Stimulated activated memory B cell treated with anti-CD40 and anti-IgM and Interleukin-4, amounts not matched to agents 10 μg/mL and 1 μg/mL and 100 μg/mL, for 72 hours (primary cell): ENCODE data around the gene ZBTB8A.
"Not testable (repeated sequence)": the region's sequence is repeated elsewhere in the genome, so short reads cannot be mapped to it uniquely, and the experiment has no call there.

ENCODE experiments used
- ATAC-seq: fragments of 150-1000 bp; cut with Tn5 transposase; 2 replicates; pipeline ENCODE4 v1.10.0; 2021
- H3K27ac Mint-ChIP-seq: one replicate; pipeline ENCODE4 v1.8.0; 2022; ENCODE audit warnings: mild to moderate bottlenecking, mixed read lengths
- H3K27me3 Mint-ChIP-seq: one replicate; pipeline ENCODE4 v1.8.0; 2022; ENCODE audit warnings: mixed read lengths
- H3K36me3 Mint-ChIP-seq: one replicate; pipeline ENCODE4 v1.8.0; 2022; ENCODE audit warnings: mixed read lengths
- H3K4me1 Mint-ChIP-seq: one replicate; pipeline ENCODE4 v1.8.0; 2022; ENCODE audit warnings: mixed read lengths
- H3K4me3 Mint-ChIP-seq: one replicate; pipeline ENCODE4 v1.8.0; 2022; ENCODE audit warnings: mild to moderate bottlenecking, moderate library complexity, mixed read lengths
- H3K9me3 Mint-ChIP-seq: one replicate; pipeline ENCODE4 v1.8.0; 2022; ENCODE audit warnings: mixed read lengths

The ZBTB8A gene

DNA sequence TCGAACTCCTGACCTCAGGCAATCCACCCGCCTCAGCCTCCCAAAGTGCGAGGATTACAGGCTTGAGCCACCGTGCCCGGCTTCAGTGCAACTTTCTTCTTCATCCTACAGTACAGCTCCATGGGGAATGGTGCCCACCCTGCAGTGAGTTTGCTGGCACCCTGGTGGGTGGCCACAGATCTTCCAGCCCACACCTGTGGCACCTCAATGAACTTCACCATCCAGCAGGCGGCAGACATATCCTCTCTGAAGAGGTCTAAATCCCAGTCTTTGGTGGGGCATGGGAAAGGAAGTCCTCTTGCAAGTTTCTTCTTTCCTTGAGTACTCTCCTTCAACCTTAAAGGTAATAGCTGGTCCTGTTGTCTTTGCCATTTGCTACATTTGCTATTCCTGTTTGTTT is 18.1 kb upstream of the ZBTB8A start:
- H3K36me3 Mint-ChIP-seq: no peaks in the 10 kb centered on the region
- ATAC-seq: peak; percentile 31

DNA sequence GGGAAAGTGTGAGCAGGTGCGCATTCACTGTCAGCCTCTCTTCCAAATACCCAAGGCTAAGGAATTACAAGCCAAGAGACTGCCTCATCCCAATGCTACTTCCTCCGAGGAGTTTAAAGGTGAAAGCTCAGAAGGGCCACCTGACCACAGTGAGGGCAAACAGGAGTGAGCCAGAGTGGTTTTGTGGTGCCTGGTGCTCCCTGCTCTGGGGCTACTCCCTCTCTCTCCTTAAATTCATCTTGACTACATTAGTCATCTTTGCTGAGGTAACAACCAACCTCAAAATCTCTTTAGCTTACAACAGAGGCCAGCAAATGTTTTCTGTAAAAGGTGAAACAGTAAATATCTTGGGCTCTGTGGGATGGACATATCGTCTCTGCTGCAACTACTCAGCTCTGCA is 14.2 kb upstream of the ZBTB8A start:
- H3K4me1 Mint-ChIP-seq: peaks cover 15% of the 10 kb centered on the region
- no peak overlapping the region for H3K4me3 Mint-ChIP-seq
- no peaks in the 10 kb centered on the region for H3K9me3 Mint-ChIP-seq
- ATAC-seq: no peak
- H3K36me3 Mint-ChIP-seq: no peaks in the 10 kb centered on the region
- H3K27me3 Mint-ChIP-seq: peaks cover 7% of the 10 kb centered on the region
- no peak overlapping the region for H3K27ac Mint-ChIP-seq

More for the DNA sequence above, 18.1 kb upstream of the ZBTB8A start:
- Mint-ChIP-seq H3K4me3 (peak overlapping the region; percentile 74), H3K27me3 (peaks cover 7% of the 10 kb centered on the region), H3K4me1 (peaks cover 18% of the 10 kb centered on the region), H3K27ac (peak overlapping the region; percentile 68), H3K9me3 (no peaks in the 10 kb centered on the region)

- H3K27me3 Mint-ChIP-seq: peaks cover 7% of the 10 kb centered on the region
- H3K4me3 Mint-ChIP-seq: no peak overlapping the region
- ATAC-seq: no peak
- H3K4me1 Mint-ChIP-seq: peaks cover 9% of the 10 kb centered on the region
- H3K9me3 Mint-ChIP-seq: no peaks in the 10 kb centered on the region
- no peaks in the 10 kb centered on the region for H3K36me3 Mint-ChIP-seq
- no peak overlapping the region for H3K27ac Mint-ChIP-seq
Measured at GRCh38 chr1:32525661-32526444, 13.4 kb upstream of the ZBTB8A start.

GRCh38 chr1:32528550-32528949 is 10.7 kb upstream of the ZBTB8A start:
- H3K27ac Mint-ChIP-seq, H3K9me3 Mint-ChIP-seq, ATAC-seq, H3K4me3 Mint-ChIP-seq, H3K4me1 Mint-ChIP-seq, H3K27me3 Mint-ChIP-seq, H3K36me3 Mint-ChIP-seq: not testable (repeated sequence)

GRCh38 chr1:32533792-32534327 is 5.4 kb upstream of the ZBTB8A start:
- no peak overlapping the region for H3K4me3 Mint-ChIP-seq
- H3K27ac Mint-ChIP-seq: peak overlapping the region; percentile 1
- no peaks in the 10 kb centered on the region for H3K9me3 Mint-ChIP-seq
- ATAC-seq: no peak
- peaks cover 19% of the 10 kb centered on the region for H3K4me1 Mint-ChIP-seq
- H3K27me3 Mint-ChIP-seq: no peaks in the 10 kb centered on the region
- H3K36me3 Mint-ChIP-seq: no peaks in the 10 kb centered on the region

DNA sequence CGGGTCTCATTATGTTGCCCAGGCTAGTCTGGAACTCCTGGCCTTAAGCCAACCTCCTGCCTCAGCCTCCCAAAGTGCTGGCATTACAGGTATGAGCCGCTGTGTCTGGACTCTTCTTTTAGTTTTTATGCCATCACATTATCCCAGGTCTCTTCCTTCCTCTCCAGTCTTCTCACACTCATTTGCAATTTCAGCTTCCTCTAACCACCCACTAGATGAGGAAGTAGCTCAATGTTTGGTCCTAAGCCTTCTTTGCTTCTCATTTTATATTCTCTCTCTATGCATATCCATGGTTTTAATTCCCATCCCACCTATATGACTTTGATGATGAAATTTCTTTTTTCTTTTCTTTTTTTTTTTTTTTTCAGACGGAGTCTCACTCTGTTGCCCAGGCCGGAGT is 3.1 kb upstream of the ZBTB8A start:
- no peak overlapping the region for H3K27ac Mint-ChIP-seq
- no peaks in the 10 kb centered on the region for H3K9me3 Mint-ChIP-seq
- H3K4me1 Mint-ChIP-seq: peaks cover 34% of the 10 kb centered on the region
- no peak for ATAC-seq
- H3K27me3 Mint-ChIP-seq: peaks cover 4% of the 10 kb centered on the region
- H3K36me3 Mint-ChIP-seq: no peaks in the 10 kb centered on the region
- no peak overlapping the region for H3K4me3 Mint-ChIP-seq

GRCh38 chr1:32536764-32537163 is 2.5 kb upstream of the ZBTB8A start:
- no peak overlapping the region for H3K4me3 Mint-ChIP-seq
- H3K27ac Mint-ChIP-seq: no peak overlapping the region
- H3K27me3 Mint-ChIP-seq: peaks cover 11% of the 10 kb centered on the region
- ATAC-seq: no peak
- no peaks in the 10 kb centered on the region for H3K36me3 Mint-ChIP-seq
- peaks cover 38% of the 10 kb centered on the region for H3K4me1 Mint-ChIP-seq
- no peaks in the 10 kb centered on the region for H3K9me3 Mint-ChIP-seq

DNA sequence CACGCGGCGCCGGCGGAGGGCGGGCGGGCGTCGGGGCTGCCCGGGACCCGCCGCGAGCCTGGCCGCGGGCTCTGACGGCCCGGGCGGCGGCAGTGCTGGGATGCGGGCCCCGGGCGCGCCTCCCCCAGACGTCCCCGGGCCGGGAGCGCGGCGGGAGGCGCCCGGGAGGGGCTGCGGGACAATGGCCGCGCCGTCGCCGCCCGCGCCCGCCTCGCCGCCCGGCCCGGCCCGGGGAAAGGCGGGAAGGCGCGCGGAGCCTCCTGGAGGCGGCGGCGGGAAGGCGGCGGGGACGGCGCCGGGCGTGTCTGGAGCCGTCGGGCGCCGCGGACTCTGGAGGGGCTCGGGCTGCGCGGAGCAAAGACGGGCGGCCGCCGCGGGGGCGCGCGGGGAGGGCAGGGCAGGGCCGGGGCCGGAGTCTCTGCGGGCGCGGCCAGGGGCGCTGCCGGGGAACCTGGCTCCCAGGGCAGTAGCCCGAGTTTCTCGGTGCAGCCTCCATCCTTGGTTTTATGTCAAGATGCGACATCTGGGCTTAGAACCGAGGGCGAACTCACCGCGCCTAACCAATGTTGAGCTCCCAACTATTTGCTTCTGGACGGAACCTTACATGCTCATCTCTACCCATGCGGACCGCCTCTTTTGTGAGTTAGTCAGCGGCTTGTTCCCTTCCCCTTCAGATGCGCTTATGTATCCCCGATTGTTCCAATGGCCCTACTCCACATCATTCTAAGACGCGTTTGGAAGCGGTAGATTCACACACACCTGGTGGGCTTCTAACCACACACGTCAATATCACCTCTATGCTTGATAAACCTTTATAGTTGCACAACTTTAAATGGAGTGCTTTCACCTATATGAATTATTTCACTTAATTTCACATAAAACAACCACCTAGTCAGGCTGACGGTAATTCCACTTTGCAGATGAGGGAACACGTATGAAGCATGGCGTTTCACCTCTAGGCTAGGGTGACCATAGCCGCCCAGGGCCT is 651 bp downstream of the ZBTB8A start:
- Mint-ChIP-seq H3K4me1 (peaks cover 38% of the 10 kb centered on the region), H3K36me3 (no peaks in the 10 kb centered on the region), H3K4me3 (peak overlapping the region; percentile 85), H3K27ac (peak overlapping the region; percentile 47), H3K9me3 (no peaks in the 10 kb centered on the region), H3K27me3 (peaks cover 24% of the 10 kb centered on the region)
- peak; percentile 70 for ATAC-seq

- H3K27me3 Mint-ChIP-seq: peaks cover 24% of the 10 kb centered on the region
- ATAC-seq: no peak
- H3K4me1 Mint-ChIP-seq: peaks cover 38% of the 10 kb centered on the region
Measured at GRCh38 chr1:32540605-32541004, 1.4 kb downstream of the ZBTB8A start.

GRCh38 chr1:32541064-32541566 is 1.9 kb downstream of the ZBTB8A start:
- peak overlapping the region; percentile 59 for H3K4me3 Mint-ChIP-seq
- ATAC-seq: no peak
- H3K27me3 Mint-ChIP-seq: peaks cover 24% of the 10 kb centered on the region
- peaks cover 32% of the 10 kb centered on the region for H3K4me1 Mint-ChIP-seq
- no peaks in the 10 kb centered on the region for H3K9me3 Mint-ChIP-seq
- no peaks in the 10 kb centered on the region for H3K36me3 Mint-ChIP-seq
- H3K27ac Mint-ChIP-seq: no peak overlapping the region

More at GRCh38 chr1:32540605-32541004, 1.4 kb downstream of the ZBTB8A start:
- H3K9me3 Mint-ChIP-seq: no peaks in the 10 kb centered on the region
- no peaks in the 10 kb centered on the region for H3K36me3 Mint-ChIP-seq
- H3K4me3 Mint-ChIP-seq: peak overlapping the region; percentile 85
- H3K27ac Mint-ChIP-seq: peak overlapping the region; percentile 47

DNA sequence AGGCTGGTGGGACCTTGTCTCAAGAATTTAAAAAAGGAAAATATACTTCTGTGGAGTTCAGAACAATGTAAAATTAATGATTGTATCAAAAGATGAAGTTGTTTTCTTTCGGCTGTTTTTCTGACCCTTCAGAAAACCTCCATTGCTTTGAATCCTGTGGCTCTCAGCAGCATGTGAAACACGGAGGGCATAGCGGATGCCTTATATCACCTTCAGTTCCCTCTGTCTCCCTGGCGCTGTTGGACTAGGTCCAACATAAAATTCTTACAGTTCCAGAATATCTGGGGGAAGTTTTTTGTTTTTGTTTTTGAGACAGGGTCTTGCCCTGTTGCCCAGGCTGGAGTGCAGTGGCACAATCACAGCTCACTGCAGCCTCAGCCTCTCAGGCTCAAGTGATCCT is 7.4 kb downstream of the ZBTB8A start:
- no peak overlapping the region for H3K4me3 Mint-ChIP-seq
- ATAC-seq: no peak
- H3K36me3 Mint-ChIP-seq: peaks cover 5% of the 10 kb centered on the region
- peaks cover 15% of the 10 kb centered on the region for H3K27me3 Mint-ChIP-seq
- H3K4me1 Mint-ChIP-seq: no peaks in the 10 kb centered on the region
- no peak overlapping the region for H3K27ac Mint-ChIP-seq
- no peaks in the 10 kb centered on the region for H3K9me3 Mint-ChIP-seq

- Mint-ChIP-seq H3K4me3 (no peak overlapping the region), H3K4me1 (no peaks in the 10 kb centered on the region), H3K36me3 (peaks cover 5% of the 10 kb centered on the region), H3K27ac (no peak overlapping the region), H3K27me3 (no peaks in the 10 kb centered on the region), H3K9me3 (no peaks in the 10 kb centered on the region)
- ATAC-seq: no peak
Measured at GRCh38 chr1:32549616-32550015, 10.4 kb downstream of the ZBTB8A start.

GRCh38 chr1:32554288-32554687 is 15.1 kb downstream of the ZBTB8A start:
- Mint-ChIP-seq H3K4me3 (no peak overlapping the region), H3K27ac (no peak overlapping the region), H3K4me1 (no peaks in the 10 kb centered on the region), H3K27me3 (no peaks in the 10 kb centered on the region), H3K9me3 (no peaks in the 10 kb centered on the region), H3K36me3 (peaks cover 23% of the 10 kb centered on the region)
- ATAC-seq: no peak

DNA sequence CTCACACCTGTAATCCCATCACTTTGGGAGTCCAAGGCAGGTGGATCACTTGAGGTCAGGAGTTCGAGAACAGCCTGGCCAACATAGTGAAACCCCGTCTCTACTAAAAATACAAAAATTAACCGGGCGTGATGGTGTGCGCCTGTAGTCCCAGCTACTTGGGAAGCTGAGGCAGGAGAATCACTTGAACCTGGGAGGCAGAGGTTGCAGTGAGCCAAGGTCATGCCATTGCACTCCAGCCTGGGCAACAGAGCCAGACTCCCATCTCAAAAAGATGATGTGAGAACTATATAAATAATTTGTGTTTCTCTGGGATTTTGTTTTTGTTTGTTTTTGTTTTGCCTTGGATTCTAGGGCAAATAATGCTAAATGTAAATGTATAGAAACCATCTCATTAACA is 17.8 kb downstream of the ZBTB8A start:
- ATAC-seq, H3K4me3 Mint-ChIP-seq, H3K27ac Mint-ChIP-seq, H3K27me3 Mint-ChIP-seq, H3K4me1 Mint-ChIP-seq, H3K9me3 Mint-ChIP-seq: not testable (repeated sequence)
- peaks cover 37% of the 10 kb centered on the region for H3K36me3 Mint-ChIP-seq

DNA sequence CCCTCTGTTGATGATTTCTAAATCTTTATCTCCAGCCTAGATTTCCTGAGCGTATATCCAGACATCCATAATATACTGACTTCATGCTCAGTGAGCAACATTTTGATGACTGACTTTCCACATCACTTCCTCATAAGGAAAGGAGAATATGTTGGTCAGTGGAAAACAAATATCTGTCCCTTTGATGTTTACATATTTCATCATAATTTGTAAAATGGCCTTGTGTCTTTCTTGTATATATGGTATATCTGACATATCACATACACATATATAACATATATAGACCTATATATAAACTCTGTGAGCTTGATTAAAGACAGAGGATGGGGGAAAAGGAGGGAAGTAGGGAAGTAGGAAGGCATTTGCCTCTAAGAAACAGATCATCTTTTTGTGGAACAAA is 18.6 kb downstream of the ZBTB8A start:
- Mint-ChIP-seq H3K4me3 (no peak overlapping the region), H3K9me3 (no peaks in the 10 kb centered on the region), H3K27me3 (peaks cover 7% of the 10 kb centered on the region), H3K27ac (no peak overlapping the region), H3K4me1 (no peaks in the 10 kb centered on the region), H3K36me3 (peaks cover 37% of the 10 kb centered on the region)
- no peak for ATAC-seq
